ENCODE results near the gene SPRR2F.
"Not testable (repeated sequence)": the region's sequence is repeated elsewhere in the genome, so short reads cannot be mapped to it uniquely, and the experiment has no call there.

Gene SPRR2F

DNA sequence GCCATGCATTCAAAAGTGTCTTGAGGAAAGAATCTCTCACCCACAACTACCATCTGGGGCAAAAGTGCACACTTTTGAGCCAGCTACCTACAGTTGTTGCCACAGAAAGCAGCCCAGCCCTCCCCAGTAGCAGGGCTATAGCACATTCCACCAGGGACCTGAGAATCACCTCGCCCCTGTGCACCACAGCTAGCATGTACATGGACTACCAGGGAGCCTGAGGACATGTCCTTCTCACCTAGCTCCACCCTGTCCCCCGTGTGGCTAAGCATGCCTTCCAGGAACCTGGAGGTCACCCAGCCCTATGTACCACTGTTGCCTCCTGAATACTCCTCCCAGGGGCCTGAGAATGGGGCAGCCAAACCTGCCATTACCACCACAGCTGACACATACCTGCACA is 20.4 kb upstream of the SPRR2F start:
- CTCF ChIA-PET = no interaction called here
- DNase-seq (ENCODE audit: extremely low spot score) = no peak
- POLR2A ChIA-PET = no interaction called here
- TF ChIP-seq CTCF (IDR thresholded peaks at IDR 0.05; ENCODE audit: control extremely low read depth, extremely low read depth, low read depth, missing control alignments) = no peak

DNA sequence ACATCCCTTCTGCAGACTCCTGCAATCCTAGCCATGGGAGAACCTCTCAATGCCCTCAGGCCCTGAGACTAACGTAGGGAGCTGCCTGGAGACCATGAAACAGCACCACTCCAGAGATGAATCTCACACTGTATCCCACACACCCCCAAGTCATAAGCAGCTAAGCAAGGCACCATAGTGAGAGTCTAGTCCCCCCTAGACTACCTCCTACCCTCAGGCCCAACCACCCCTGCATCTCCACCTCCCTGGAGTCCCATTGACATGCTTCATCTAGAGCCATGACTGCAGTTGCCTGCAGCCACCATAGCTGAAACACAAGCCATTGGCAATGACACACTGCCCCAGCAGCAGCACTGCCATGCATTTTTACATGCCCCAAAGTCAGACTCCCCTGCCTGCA is 20.0 kb upstream of the SPRR2F start:
- no peak for DNase-seq (ENCODE audit: extremely low spot score)
- no peak for TF ChIP-seq CTCF (IDR thresholded peaks at IDR 0.05; ENCODE audit: control extremely low read depth, extremely low read depth, low read depth, missing control alignments)
- ChIA-PET CTCF (no interaction called here), POLR2A (no interaction called here)

DNA sequence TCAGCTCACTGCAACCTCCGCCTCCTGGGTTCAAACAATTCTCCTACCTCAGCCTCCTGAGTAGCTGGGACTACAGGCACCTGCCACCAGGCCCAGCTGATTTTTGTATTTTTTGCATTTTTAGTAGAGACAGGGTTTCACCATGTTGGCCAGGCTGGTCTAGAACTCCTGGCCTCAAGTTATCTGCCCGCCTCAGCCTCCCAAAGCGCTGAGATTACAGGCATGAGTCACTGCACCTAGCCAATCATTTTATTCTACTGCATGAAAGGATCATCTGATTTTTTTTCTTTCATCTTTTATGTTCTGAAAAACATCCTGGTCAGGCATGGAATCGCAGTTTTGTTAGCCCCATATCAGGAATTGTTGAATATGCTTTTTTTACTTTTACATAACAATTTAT is 15.4 kb upstream of the SPRR2F start:
- DNase-seq (ENCODE audit: extremely low spot score); POLR2A ChIA-PET: not testable (repeated sequence)
- CTCF ChIA-PET = interaction anchor here (3.3 kb wide), 1 partner anchor 64 kb away, joined by 7 read pairs; no protein-coding TSS in a partner anchor

- ChIA-PET CTCF (no interaction called here), POLR2A (no interaction called here)
- no peak for DNase-seq (ENCODE audit: extremely low spot score)
- TF ChIP-seq CTCF (IDR thresholded peaks at IDR 0.05; ENCODE audit: control extremely low read depth, extremely low read depth, low read depth, missing control alignments) = no peak
These were observed 14.0 kb upstream of the SPRR2F start for GRCh38 chr1:153127296-153127695.

DNA sequence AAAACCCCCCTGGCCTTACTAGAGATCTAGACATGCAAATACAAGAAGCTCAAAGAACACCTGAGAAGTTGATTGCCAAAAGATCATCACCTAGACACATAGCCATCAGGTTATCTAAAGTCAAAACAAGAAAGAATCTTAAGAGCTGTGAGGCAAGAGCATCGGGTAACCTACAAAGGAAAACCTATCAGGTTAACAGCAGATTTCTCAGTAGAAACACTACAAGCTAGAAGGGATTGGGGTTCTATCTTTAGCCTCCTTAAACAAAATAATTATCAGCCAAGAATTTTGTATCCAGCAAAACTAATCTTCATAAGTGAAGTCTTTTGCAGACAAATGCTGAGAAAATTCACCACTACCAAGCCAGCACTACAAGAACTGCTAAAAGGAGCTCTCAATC is 12.2 kb upstream of the SPRR2F start:
- no peak for DNase-seq (ENCODE audit: extremely low spot score)
- no peak for TF ChIP-seq CTCF (IDR thresholded peaks at IDR 0.05; ENCODE audit: control extremely low read depth, extremely low read depth, low read depth, missing control alignments)
- POLR2A ChIA-PET = no interaction called here
- CTCF ChIA-PET = no interaction called here

GRCh38 chr1:153123793-153124192 is 10.5 kb upstream of the SPRR2F start:
- POLR2A ChIA-PET; DNase-seq (ENCODE audit: extremely low spot score): not testable (repeated sequence)
- CTCF ChIA-PET = interaction anchor here (0.9 kb wide), 1 partner anchor 69 kb away, joined by 3 read pairs; no protein-coding TSS in a partner anchor

DNA sequence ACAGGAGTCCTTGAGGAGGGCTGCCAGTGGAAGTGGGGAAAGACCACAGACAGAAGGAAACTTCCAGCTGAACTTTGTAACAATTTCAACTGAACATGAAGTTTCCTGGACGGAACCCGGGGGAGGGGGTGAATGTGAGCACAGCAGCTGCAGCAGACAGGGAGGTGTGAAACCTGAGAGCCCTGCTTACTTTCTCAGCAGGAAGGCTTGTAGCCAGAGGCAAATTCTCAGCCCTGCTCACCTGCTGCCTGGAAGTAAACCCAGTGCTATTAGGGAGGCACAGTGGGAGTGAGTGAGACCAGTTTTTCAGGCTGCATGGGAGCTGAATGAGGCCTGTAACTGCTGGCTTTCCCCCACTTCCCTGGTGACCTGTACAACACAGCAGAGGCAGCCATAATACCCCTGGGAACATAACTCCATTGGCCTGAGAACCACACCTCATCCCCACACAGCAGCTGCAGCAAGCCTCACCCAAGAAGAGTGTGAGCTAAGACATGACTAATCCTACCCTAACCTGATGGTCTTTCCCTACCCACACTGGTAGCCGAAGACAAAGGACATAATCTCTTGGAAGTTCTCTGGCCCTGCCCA is 9.6 kb upstream of the SPRR2F start:
- CTCF ChIA-PET = interaction anchor here (0.6 to 0.9 kb wide), 3 partner anchors 8 to 70 kb away, joined by 3 read pairs; no protein-coding TSS in a partner anchor
- TF ChIP-seq CTCF (IDR thresholded peaks at IDR 0.05; ENCODE audit: control extremely low read depth, extremely low read depth, low read depth, missing control alignments) = no peak
- peak; percentile 7 for DNase-seq (ENCODE audit: extremely low spot score)
- POLR2A ChIA-PET = no interaction called here

- ChIA-PET POLR2A (no interaction called here), CTCF (no interaction called here)
- no peak for TF ChIP-seq CTCF (IDR thresholded peaks at IDR 0.05; ENCODE audit: control extremely low read depth, extremely low read depth, low read depth, missing control alignments)
- DNase-seq (ENCODE audit: extremely low spot score) = no peak
These were observed 7.6 kb upstream of the SPRR2F start for GRCh38 chr1:153120945-153121344.

Measured in GM10248 (cell line).